HepG2 (cell line): ENCODE measurements around the gene REEP3. TPM values are rescaled to one million over a fixed set of nuclear protein-coding genes. Genes with fewer than 3 reads are reported as not detected.

Source experiments
- ATAC-seq: fragments of 200-7000 bp; cut with Tn5 transposase; 3 replicates; pipeline ENCODE4 v1.9.1; 2020; ENCODE audit warnings: mild to moderate bottlenecking, moderate library complexity
- BruUV-seq: library from RNA; stranded (reverse); fragments of 400-500 nt; replicated peaks from 2 replicates; lab custom pipeline; 2021; lab: Mats Ljungman, UMichigan
- CTCF ChIA-PET: fragments of 300-600 bp; formaldehyde crosslinking; extraction: SDS; loops from one replicate; lab custom pipeline; 2021; ENCODE audit warnings: low total read pairs, inconsistent platforms, low intra/inter-chr PET ratio; lab: Yijun Ruan, JAX
- POLR2A ChIA-PET: fragments of 350-600 bp; sonication (Branson Sonifier 250); formaldehyde crosslinking; loops from one replicate; lab custom pipeline; 2020; ENCODE audit warnings: antibody characterized with exemption, inconsistent platforms; lab: Yijun Ruan, JAX
- DNase-seq: peaks from one replicate; pipeline ENCODE4 v3.0.0-alpha.2; 2015; ENCODE audit warnings: low spot score
- FAIRE-seq: peaks from 3 replicates; lab custom pipeline; 2011; peaks lifted over from hg19 to GRCh38; lab: Jason Lieb, UNC
- H2AFZ ChIP-seq: one replicate; pipeline ENCODE4 v1.6.1; 2011; ENCODE audit warnings: low read length, inconsistent platforms
- H3K27ac ChIP-seq: fragments of 300-600 bp; 3 replicates; pipeline ENCODE4 v1.8.0; 2011; ENCODE audit warnings: mixed run types, mild to moderate bottlenecking, mixed read lengths, low read length, inconsistent platforms; ENCODE audit not compliant: insufficient read depth; ENCODE audit errors: extremely low read length
- H3K27me3 ChIP-seq, 2 experiments: fragments of 200-600 bp in 1 of 2; 2 replicates in 1 of 2; 3 replicates in 1 of 2; pipeline versions ENCODE4 v1.6.0 to v1.8.0; 2011; ENCODE audit warnings: low read length in 2 of 2, mild to moderate bottlenecking in 2 of 2, moderate library complexity in 2 of 2, inconsistent platforms in 1 of 2; ENCODE audit not compliant: insufficient read depth in 2 of 2, control insufficient read depth in 1 of 2
- H3K36me3 ChIP-seq, 2 experiments: fragments of 200-600 bp in 1 of 2; replicated peaks in 1 of 2; 2 replicates in 1 of 2; 3 replicates in 1 of 2; pipeline versions ENCODE4 v1.5.1 to v1.8.0; 2011; ENCODE audit warnings: low read length in 2 of 2, inconsistent platforms in 1 of 2; ENCODE audit not compliant: insufficient read depth in 2 of 2, control insufficient read depth in 1 of 2
- H3K4me1 ChIP-seq: 2 replicates; pipeline ENCODE4 v1.5.1; 2012; ENCODE audit warnings: low read length, inconsistent platforms; ENCODE audit not compliant: insufficient read depth
- H3K4me2 ChIP-seq: 2 replicates; pipeline ENCODE4 v1.6.0; 2011; ENCODE audit warnings: low read depth, low read length, inconsistent platforms
- H3K4me3 ChIP-seq, 3 experiments: fragments of 200-600 bp in 1 of 3; sonication (generic), shearing (Covaris generic) in 1 of 3; replicated peaks in 1 of 3; 2 replicates each; pipeline ENCODE4 v1.5.1; 2011 to 2016; ENCODE audit warnings: low read length in 3 of 3, inconsistent platforms in 2 of 3, low read depth in 2 of 3, mild to moderate bottlenecking in 2 of 3, control low read depth in 1 of 3, mixed read lengths in 1 of 3; ENCODE audit not compliant: insufficient read depth in 1 of 3
- H3K79me2 ChIP-seq: one replicate; pipeline ENCODE4 v1.6.1; 2011; ENCODE audit warnings: low read length, inconsistent platforms; ENCODE audit not compliant: insufficient read depth
- H3K9ac ChIP-seq: 2 replicates; pipeline ENCODE4 v1.6.0; 2011; ENCODE audit warnings: mild to moderate bottlenecking, low read depth, low read length, inconsistent platforms; ENCODE audit not compliant: insufficient read depth
- H3K9me3 ChIP-seq: 2 replicates; pipeline ENCODE4 v1.5.1; 2012; ENCODE audit warnings: mild to moderate bottlenecking, low read length
- H4K20me1 ChIP-seq: 2 replicates; pipeline ENCODE4 v1.6.0; 2011; ENCODE audit warnings: inconsistent platforms, mild to moderate bottlenecking, low read length, moderate library complexity; ENCODE audit not compliant: insufficient read depth
- CHD4 ChIP-seq: fragments of 200-600 bp; sonication (generic); IDR thresholded peaks from 2 replicates; pipeline ENCODE4 v1.7.0; 2017; ENCODE audit warnings: mild to moderate bottlenecking, low read length, borderline replicate concordance
- EED ChIP-seq: sonication (generic); formaldehyde crosslinking; IDR thresholded peaks from 2 replicates; pipeline ENCODE4 v1.5.0; 2020; ENCODE audit warnings: mild to moderate bottlenecking, missing genetic modification reagents
- FLYWCH1 ChIP-seq: sonication (generic); formaldehyde crosslinking; IDR thresholded peaks from 2 replicates; pipeline ENCODE4 v1.8.1; 2023; ENCODE audit warnings: mild to moderate bottlenecking, missing genetic modification reagents
- SCMH1 ChIP-seq: sonication (generic); formaldehyde crosslinking; IDR thresholded peaks from 2 replicates; pipeline ENCODE4 v1.9.0; 2021; ENCODE audit warnings: missing genetic modification reagents, mild to moderate bottlenecking, borderline replicate concordance
- ZFYVE20 ChIP-seq: sonication (generic); formaldehyde crosslinking; IDR thresholded peaks from 2 replicates; pipeline ENCODE4 v1.8.0; 2023; ENCODE audit warnings: low read depth, mild to moderate bottlenecking, moderate library complexity, missing genetic modification reagents, borderline replicate concordance
- ZHX2 ChIP-seq, 2 experiments: sonication (generic) in 1 of 2; formaldehyde crosslinking in 1 of 2; IDR thresholded peaks; 2 replicates each; pipeline versions ENCODE4 v1.6.1 to v1.9.0; 2014 to 2022; ENCODE audit warnings: antibody characterized with exemption in 1 of 2, borderline replicate concordance in 1 of 2, inconsistent platforms in 1 of 2, low read depth in 1 of 2, missing genetic modification reagents in 1 of 2
- ZNF570 ChIP-seq: sonication (generic); formaldehyde crosslinking; IDR thresholded peaks from 2 replicates; pipeline ENCODE4 v1.4.0; 2020; ENCODE audit warnings: mild to moderate bottlenecking, missing genetic modification reagents, borderline replicate concordance
- ZNF614 ChIP-seq: IDR thresholded peaks from 2 replicates; pipeline ENCODE4 v1.6.1; 2018; ENCODE audit warnings: missing biosample characterization, missing genetic modification reagents, inconsistent platforms, borderline replicate concordance
- ZNF709 ChIP-seq: sonication (generic); formaldehyde crosslinking; IDR thresholded peaks from 2 replicates; pipeline ENCODE4 v1.5.0; 2020; ENCODE audit warnings: mild to moderate bottlenecking, missing genetic modification reagents
- ZNF740 ChIP-seq: sonication (generic); formaldehyde crosslinking; IDR thresholded peaks from 2 replicates; pipeline ENCODE4 v1.4.0; 2020; ENCODE audit warnings: missing genetic modification reagents
- ZNF766 ChIP-seq: sonication (generic); formaldehyde crosslinking; IDR thresholded peaks from 2 replicates; pipeline ENCODE4 v1.5.0; 2020; ENCODE audit warnings: missing genetic modification reagents, borderline replicate concordance
- WGBS: methylation state at CpG from one replicate; pipeline ENCODE4 v1.1.6; 2017; ENCODE audit warnings: low lambda C conversion rate; 5-methylcytosine and 5-hydroxymethylcytosine counted together
- in situ Hi-C: cut with HindIII; loops from 2 replicates; pipeline ENCODE4 v1.10.0; 2017; ENCODE audit warnings: low pct_unique_long_range_greater_than_20kb; ENCODE audit not compliant: extremely low pct_ligation_motif_present
- intact Hi-C: fragments of 100-400 bp; cut with micrococcal nuclease; formaldehyde crosslinking; loops from one replicate; pipeline ENCODE4 v1.10.0; 2022; ENCODE audit not compliant: unreplicated experiment
- polyA plus RNA-seq, 8 experiments: library from polyadenylated mRNA; depleted of rRNA in 3 of 8; stranded (reverse) in 7 of 8; unstranded in 1 of 8; fragments of >200 nt; fragmentation: Illumina TruSeq in 4 of 8; extraction: Trizol in 4 of 8; gene quantifications; 2 replicates each; pipeline versions ENCODE4 v1.2.1 to v1.2.3, GENCODE V29; 2011 to 2016; ENCODE audit warnings: low read depth in 4 of 8, missing spikeins in 1 of 8, mixed read lengths in 1 of 8; ENCODE audit not compliant: insufficient read depth in 1 of 8
- total RNA-seq, 5 experiments: library from RNA; depleted of rRNA; stranded (reverse); fragments of >200 nt; fragmentation: Illumina TruSeq; extraction: Trizol; gene quantifications; 2 replicates each; pipeline ENCODE4 v1.2.3, GENCODE V29; 2016; ENCODE audit warnings: low read depth in 1 of 5

The REEP3 gene
- total and polyA plus RNA-seq, 2 of the 13 experiments (the other 11 are each of a cell fraction or from before 2014, with no cell fraction given): 7.1 to 31.4 TPM

- intact Hi-C loops: no loop called here
- no peak overlapping the region for H2AFZ ChIP-seq
- no peak overlapping the region for H3K4me3 ChIP-seq
- H3K36me3 ChIP-seq: no peaks in the 10 kb centered on the region
- in situ Hi-C loops: no loop called here
- no TSS peak for BruUV-seq
- ATAC-seq (no peak), DNase-seq (no peak), FAIRE-seq (no peak)
- 56% methylated on average over 3 of the region's 3 CpGs for WGBS
- no peaks in the 10 kb centered on the region for H3K79me2 ChIP-seq
- no peak overlapping the region for H3K27ac ChIP-seq
- no peaks in the 10 kb centered on the region for H4K20me1 ChIP-seq
- H3K27me3 ChIP-seq: no peaks in the 10 kb centered on the region
- no peak overlapping the region for H3K4me2 ChIP-seq
- POLR2A ChIA-PET: no interaction called here
- H3K4me1 ChIP-seq: no peaks in the 10 kb centered on the region
- no peak overlapping the region for H3K9ac ChIP-seq
- no peaks in the 10 kb centered on the region for H3K9me3 ChIP-seq
- no peak for TF ChIP-seq EED (CRISPR knock-in tag)
- no peak for TF ChIP-seq FLYWCH1 (CRISPR knock-in tag)
- TF ChIP-seq ZNF766 (CRISPR knock-in tag): no peak
- TF ChIP-seq SCMH1 (CRISPR knock-in tag): no peak
- no peak for TF ChIP-seq ZNF570
- CTCF ChIA-PET: no interaction called here
Measured at GRCh38 chr10:63672491-63672890, 151.3 kb downstream of the REEP3 start.

- H3K4me2 ChIP-seq: no peak overlapping the region
- 13% methylated on average over 3 of the region's 7 CpGs for WGBS
- POLR2A ChIA-PET: no interaction called here
- no peak for TF ChIP-seq ZNF614 (CRISPR knock-in tag)
- TF ChIP-seq CHD4: no peak
- TF ChIP-seq ZHX2 (IDR thresholded peaks at IDR 0.05; ENCODE audit: low read depth): no peak
- TF ChIP-seq ZHX2 (CRISPR knock-in tag; IDR thresholded peaks at IDR 0.05; ENCODE audit: borderline replicate concordance): no peak
- no peak for TF ChIP-seq ZNF709 (CRISPR knock-in tag)
- TF ChIP-seq ZFYVE20: no peak
- TF ChIP-seq ZNF740 (CRISPR knock-in tag): no peak
Measured at GRCh38 chr10:63673246-63673645, 152.0 kb downstream of the REEP3 start.

More at GRCh38 chr10:63673246-63673645, 152.0 kb downstream of the REEP3 start:
- no peaks in the 10 kb centered on the region for H3K9me3 ChIP-seq
- no peaks in the 10 kb centered on the region for H3K4me1 ChIP-seq
- FAIRE-seq (no peak), DNase-seq (no peak), ATAC-seq (no peak)
- H3K36me3 ChIP-seq: no peaks in the 10 kb centered on the region
- H2AFZ ChIP-seq: no peak overlapping the region
- intact Hi-C loops: no loop called here
- no TSS peak for BruUV-seq
- in situ Hi-C loops: no loop called here
- no peak overlapping the region for H3K4me3 ChIP-seq
- H3K27ac ChIP-seq: no peak overlapping the region
- H3K27me3 ChIP-seq: no peaks in the 10 kb centered on the region
- H4K20me1 ChIP-seq: no peaks in the 10 kb centered on the region
- no peak overlapping the region for H3K9ac ChIP-seq
- CTCF ChIA-PET: no interaction called here
- no peaks in the 10 kb centered on the region for H3K79me2 ChIP-seq
